Keratinocyte (primary cell): ENCODE measurements around the gene SCMH1. TPM values are rescaled to one million over a fixed set of nuclear protein-coding genes. Genes with fewer than 3 reads are reported as not detected.

Source experiments
- DNase-seq: peaks from one replicate; pipeline ENCODE4 v3.0.0-alpha.2; 2011; ENCODE audit warnings: low read depth, missing footprints, low spot score
- FAIRE-seq: peaks from 2 replicates; lab custom pipeline; 2011; peaks lifted over from hg19 to GRCh38; lab: Jason Lieb, UNC
- H2AFZ ChIP-seq: 2 replicates; pipeline ENCODE4 v1.6.0; 2012; ENCODE audit warnings: low read length, control low read depth, inconsistent platforms; ENCODE audit not compliant: control insufficient read depth
- H3K27ac ChIP-seq: 2 replicates; pipeline ENCODE4 v1.5.1; 2011; ENCODE audit warnings: low read length; ENCODE audit not compliant: control insufficient read depth, insufficient read depth
- H3K27me3 ChIP-seq: 3 replicates; pipeline ENCODE4 v1.6.0; 2011; ENCODE audit warnings: low read length; ENCODE audit not compliant: control insufficient read depth, insufficient read depth; ENCODE audit errors: extremely low read depth
- H3K36me3 ChIP-seq, 2 experiments: 2 replicates in 1 of 2; 3 replicates in 1 of 2; pipeline ENCODE4 v1.5.1; 2011; ENCODE audit warnings: low read length in 2 of 2, mild to moderate bottlenecking in 1 of 2; ENCODE audit not compliant: control insufficient read depth in 2 of 2, insufficient read depth in 2 of 2; ENCODE audit errors: extremely low read depth in 1 of 2
- H3K4me1 ChIP-seq: 3 replicates; pipeline ENCODE4 v1.5.1; 2011; ENCODE audit warnings: low read length; ENCODE audit not compliant: control insufficient read depth, insufficient read depth; ENCODE audit errors: extremely low read depth
- H3K4me2 ChIP-seq: 3 replicates; pipeline ENCODE4 v1.6.0; 2011; ENCODE audit warnings: low read depth, low read length; ENCODE audit not compliant: control insufficient read depth, insufficient read depth; ENCODE audit errors: extremely low read depth
- H3K4me3 ChIP-seq, 3 experiments: fragments of 200-600 bp in 1 of 3; sonication (generic) in 1 of 3; 2 replicates in 2 of 3; 3 replicates in 1 of 3; pipeline ENCODE4 v1.5.1; 2011 to 2016; ENCODE audit warnings: low read length in 3 of 3, mild to moderate bottlenecking in 3 of 3, control low read depth in 2 of 3, inconsistent platforms in 1 of 3, low read depth in 1 of 3, mixed read lengths in 1 of 3, mixed run types in 1 of 3, moderate library complexity in 1 of 3; ENCODE audit not compliant: control insufficient read depth in 2 of 3, insufficient read depth in 2 of 3; ENCODE audit errors: extremely low read depth in 1 of 3
- H3K79me2 ChIP-seq: 2 replicates; pipeline ENCODE4 v1.6.0; 2012; ENCODE audit warnings: low read length; ENCODE audit not compliant: control insufficient read depth, insufficient read depth
- H3K9ac ChIP-seq: 3 replicates; pipeline ENCODE4 v1.6.0; 2011; ENCODE audit warnings: low read length; ENCODE audit not compliant: control insufficient read depth, insufficient read depth; ENCODE audit errors: extremely low read depth
- H3K9me1 ChIP-seq: 3 replicates; pipeline ENCODE4 v1.6.0; 2011; ENCODE audit warnings: low read length; ENCODE audit not compliant: control insufficient read depth, insufficient read depth; ENCODE audit errors: extremely low read depth
- H3K9me3 ChIP-seq: 2 replicates; pipeline ENCODE4 v1.5.1; 2012; ENCODE audit warnings: low read depth, low read length; ENCODE audit not compliant: control insufficient read depth
- H4K20me1 ChIP-seq: 3 replicates; pipeline ENCODE4 v1.6.0; 2011; ENCODE audit warnings: low read length; ENCODE audit not compliant: control insufficient read depth, insufficient read depth; ENCODE audit errors: extremely low read depth
- CTCF ChIP-seq, 3 experiments: IDR thresholded peaks in 1 of 3; conservative IDR thresholded peaks in 1 of 3; optimal IDR thresholded peaks in 1 of 3; 2 replicates in 2 of 3; 3 replicates in 1 of 3; pipeline versions ENCODE3 to v1.5.1; 2011; ENCODE audit warnings: low read length in 3 of 3, mild to moderate bottlenecking in 3 of 3, moderate library complexity in 2 of 3, control low read depth in 1 of 3, inconsistent platforms in 1 of 3; ENCODE audit not compliant: insufficient read depth in 2 of 3; ENCODE audit errors: extremely low read depth in 1 of 3
- EZH2 ChIP-seq: IDR thresholded peaks from one replicate; pipeline ENCODE4 v1.6.1; 2012; ENCODE audit warnings: inconsistent platforms, mild to moderate bottlenecking, low read length, moderate library complexity
- dilution Hi-C: fragments of 300-500 bp; cut with MboI; formaldehyde crosslinking; loops from one replicate; pipeline ENCODE4 v1.7.0; 2020; ENCODE audit warnings: low sequenced_read_pairs; ENCODE audit not compliant: extremely low pct_ligation_motif_present
- polyA plus RNA-seq, 5 experiments: library from polyadenylated mRNA; depleted of rRNA in 3 of 5; stranded (reverse) in 3 of 5; stranded (forward) in 1 of 5; unstranded in 1 of 5; fragments of >200 nt; gene quantifications; 1 replicate in 1 of 5; 2 replicates in 3 of 5; 3 replicates in 1 of 5; pipeline versions ENCODE4 v1.2.1 to v1.2.3, GENCODE V29; 2011 to 2012; ENCODE audit warnings: missing spikeins in 2 of 5, low read depth in 1 of 5, low replicate concordance in 1 of 5

Gene SCMH1
- polyA plus RNA-seq, 1 donor (not counting 4 experiments of a cell fraction or from before 2014, with no cell fraction given): 29.9 TPM

- H3K9ac ChIP-seq: no peak overlapping the region
- H3K36me3 ChIP-seq: peaks cover 28 to 57% of the 10 kb centered on the region in 2 experiments
- H3K27me3 ChIP-seq: no peaks in the 10 kb centered on the region
- H3K79me2 ChIP-seq: peaks cover 78% of the 10 kb centered on the region
- dilution Hi-C loops: no loop called here
- DNase-seq: no peak
- no peaks in the 10 kb centered on the region for H3K9me1 ChIP-seq
- no peaks in the 10 kb centered on the region for H3K9me3 ChIP-seq
- no peak overlapping the region for H3K4me3 ChIP-seq
- FAIRE-seq: no peak
- H2AFZ ChIP-seq: no peak overlapping the region
- peak overlapping the region; percentile 23 for H3K4me2 ChIP-seq
- TF ChIP-seq EZH2: no peak
- no peak for TF ChIP-seq CTCF (optimal IDR thresholded peaks at IDR 0.05 in 1 of 3, IDR thresholded peaks at IDR 0.05 in 1 of 3, conservative IDR thresholded peaks at IDR 0.05 in 1 of 3; ENCODE audit: extremely low read depth in 1 of 3, insufficient read depth in 2 of 3, low read length in 3 of 3)
- peaks cover 38% of the 10 kb centered on the region for H3K4me1 ChIP-seq
- H3K27ac ChIP-seq: no peak overlapping the region
- peaks cover 16% of the 10 kb centered on the region for H4K20me1 ChIP-seq
Observed at GRCh38 chr1:40983286-40983685, 258.8 kb downstream of the SCMH1 start.

- Histone ChIP-seq H2AFZ (no peak overlapping the region), H3K9me1 (no peaks in the 10 kb centered on the region), H3K9me3 (no peaks in the 10 kb centered on the region), H3K36me3 (peaks cover 24 to 52% of the 10 kb centered on the region in 2 experiments), H3K27ac (no peak overlapping the region), H4K20me1 (peaks cover 16% of the 10 kb centered on the region), H3K4me2 (no peak overlapping the region), H3K27me3 (no peaks in the 10 kb centered on the region), H3K79me2 (peaks cover 75% of the 10 kb centered on the region), H3K4me1 (peaks cover 38% of the 10 kb centered on the region), H3K9ac (no peak overlapping the region), H3K4me3 (no peak overlapping the region)
- TF ChIP-seq CTCF (optimal IDR thresholded peaks at IDR 0.05 in 1 of 3, IDR thresholded peaks at IDR 0.05 in 1 of 3, conservative IDR thresholded peaks at IDR 0.05 in 1 of 3; ENCODE audit: extremely low read depth in 1 of 3, insufficient read depth in 2 of 3, low read length in 3 of 3): no peak
- TF ChIP-seq EZH2: no peak
- DNase-seq: no peak
- no peak for FAIRE-seq
- dilution Hi-C loops: no loop called here
Observed at GRCh38 chr1:40982721-40983120, 259.4 kb downstream of the SCMH1 start.
